ENCODE data around the gene HMCN2.

The HMCN2 gene

GRCh38 chr9:130230631-130231030 lies 34.9 kb upstream of the HMCN2 start:
- Histone ChIP-seq H3K27ac (no peak overlapping the region), H3K4me3 (ENCODE audit: low read depth, low read length) (no peak overlapping the region), H3K79me2 (no peaks in the 10 kb centered on the region), H2AFZ (no peak overlapping the region), H3K9ac (no peak overlapping the region), H3K27me3 (ENCODE audit: control insufficient read depth, insufficient read depth, low read length) (no peaks in the 10 kb centered on the region), H3K9me3 (ENCODE audit: control insufficient read depth, low read length) (peaks cover 2% of the 10 kb centered on the region), H3K4me2 (ENCODE audit: low read length) (no peak overlapping the region), H3K4me1 (no peaks in the 10 kb centered on the region), H3K36me3 (ENCODE audit: control insufficient read depth, insufficient read depth, low read length) (no peaks in the 10 kb centered on the region)
- TF ChIP-seq, protein P1, sequence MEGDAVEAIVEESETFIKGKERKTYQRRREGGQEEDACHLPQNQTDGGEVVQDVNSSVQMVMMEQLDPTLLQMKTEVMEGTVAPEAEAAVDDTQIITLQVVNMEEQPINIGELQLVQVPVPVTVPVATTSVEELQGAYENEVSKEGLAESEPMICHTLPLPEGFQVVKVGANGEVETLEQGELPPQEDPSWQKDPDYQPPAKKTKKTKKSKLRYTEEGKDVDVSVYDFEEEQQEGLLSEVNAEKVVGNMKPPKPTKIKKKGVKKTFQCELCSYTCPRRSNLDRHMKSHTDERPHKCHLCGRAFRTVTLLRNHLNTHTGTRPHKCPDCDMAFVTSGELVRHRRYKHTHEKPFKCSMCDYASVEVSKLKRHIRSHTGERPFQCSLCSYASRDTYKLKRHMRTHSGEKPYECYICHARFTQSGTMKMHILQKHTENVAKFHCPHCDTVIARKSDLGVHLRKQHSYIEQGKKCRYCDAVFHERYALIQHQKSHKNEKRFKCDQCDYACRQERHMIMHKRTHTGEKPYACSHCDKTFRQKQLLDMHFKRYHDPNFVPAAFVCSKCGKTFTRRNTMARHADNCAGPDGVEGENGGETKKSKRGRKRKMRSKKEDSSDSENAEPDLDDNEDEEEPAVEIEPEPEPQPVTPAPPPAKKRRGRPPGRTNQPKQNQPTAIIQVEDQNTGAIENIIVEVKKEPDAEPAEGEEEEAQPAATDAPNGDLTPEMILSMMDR (IDR thresholded peaks at IDR 0.05), result no peak

DNA sequence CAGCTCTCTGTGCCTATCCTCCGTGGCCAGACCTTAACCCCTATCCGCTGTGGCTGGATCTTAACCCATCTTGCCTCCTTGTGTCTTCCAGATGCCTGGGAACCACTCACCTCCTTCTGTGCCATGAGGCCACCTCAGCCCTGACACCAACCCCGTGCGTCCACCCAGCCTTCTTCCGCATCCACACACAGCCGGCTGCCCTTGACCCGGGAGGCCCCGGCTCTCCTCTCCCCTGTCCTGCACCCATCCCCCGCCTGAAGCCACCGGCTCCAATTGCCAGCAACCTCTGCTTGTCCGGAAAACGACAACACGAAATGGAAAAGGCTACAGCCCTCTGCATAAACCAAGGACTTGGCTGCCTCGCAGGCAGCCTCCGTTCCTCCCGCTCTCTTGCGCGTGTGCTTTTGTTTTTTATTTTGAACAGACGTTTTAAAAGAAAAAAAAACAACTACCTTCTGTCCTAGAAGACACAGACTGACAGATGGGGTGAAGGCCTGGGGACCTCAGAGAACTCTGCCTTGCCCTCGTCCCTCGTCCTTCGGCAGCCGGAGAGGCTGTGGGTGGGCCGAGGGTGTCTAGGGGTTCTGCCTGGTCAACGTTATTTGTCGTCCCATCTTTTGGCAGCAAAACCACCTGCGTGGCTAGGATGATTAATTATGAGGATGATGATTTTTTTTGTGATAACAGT lies 32.5 kb upstream of the HMCN2 start:
- H3K36me3 ChIP-seq (ENCODE audit: control insufficient read depth, insufficient read depth, low read length), result no peaks in the 10 kb centered on the region
- TF ChIP-seq, protein P1 (IDR thresholded peaks at IDR 0.05), result no peak
- H2AFZ ChIP-seq, result no peak overlapping the region
- H3K4me1 ChIP-seq, result no peaks in the 10 kb centered on the region
- no peak overlapping the region for H3K27ac ChIP-seq
- H3K9ac ChIP-seq, result no peak overlapping the region
- H3K4me3 ChIP-seq (ENCODE audit: low read depth, low read length), result no peak overlapping the region
- no peaks in the 10 kb centered on the region for H3K27me3 ChIP-seq (ENCODE audit: control insufficient read depth, insufficient read depth, low read length)
- H3K4me2 ChIP-seq (ENCODE audit: low read length), result no peak overlapping the region
- peaks cover 1% of the 10 kb centered on the region for H3K9me3 ChIP-seq (ENCODE audit: control insufficient read depth, low read length)
- no peaks in the 10 kb centered on the region for H3K79me2 ChIP-seq

DNA sequence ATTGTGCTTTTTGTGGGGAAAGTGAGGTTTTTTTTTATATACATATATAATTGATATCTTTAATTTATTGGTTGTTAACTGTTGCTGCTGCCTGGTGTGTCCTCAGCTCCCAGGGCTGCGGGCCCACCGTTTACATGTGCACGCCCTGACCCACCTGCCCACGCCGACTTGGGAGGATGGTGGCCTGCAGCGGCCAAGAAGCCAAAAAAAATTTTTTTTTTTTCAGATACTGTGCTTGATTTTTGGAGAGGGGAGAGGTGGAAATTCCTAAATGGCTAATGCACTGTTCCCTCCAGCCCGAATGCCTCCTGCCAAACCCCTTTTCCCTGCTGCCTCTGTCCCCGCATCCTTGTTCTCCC lies 32.0 kb upstream of the HMCN2 start:
- Histone ChIP-seq H3K4me1 (no peaks in the 10 kb centered on the region), H3K4me3 (ENCODE audit: low read depth, low read length) (no peak overlapping the region), H3K79me2 (no peaks in the 10 kb centered on the region), H3K36me3 (ENCODE audit: control insufficient read depth, insufficient read depth, low read length) (no peaks in the 10 kb centered on the region), H3K4me2 (ENCODE audit: low read length) (no peak overlapping the region), H3K9me3 (ENCODE audit: control insufficient read depth, low read length) (no peaks in the 10 kb centered on the region), H3K9ac (no peak overlapping the region), H3K27me3 (ENCODE audit: control insufficient read depth, insufficient read depth, low read length) (no peaks in the 10 kb centered on the region), H3K27ac (no peak overlapping the region), H2AFZ (no peak overlapping the region)
- TF ChIP-seq, protein P1 (IDR thresholded peaks at IDR 0.05), result no peak

GRCh38 chr9:130234340-130235260 lies 31.0 kb upstream of the HMCN2 start:
- Histone ChIP-seq H3K9ac (no peak overlapping the region), H3K4me3 (ENCODE audit: low read depth, low read length) (no peak overlapping the region), H3K4me1 (no peaks in the 10 kb centered on the region), H3K27ac (no peak overlapping the region), H3K27me3 (ENCODE audit: control insufficient read depth, insufficient read depth, low read length) (no peaks in the 10 kb centered on the region), H3K36me3 (ENCODE audit: control insufficient read depth, insufficient read depth, low read length) (no peaks in the 10 kb centered on the region), H3K4me2 (ENCODE audit: low read length) (no peak overlapping the region), H2AFZ (no peak overlapping the region), H3K9me3 (ENCODE audit: control insufficient read depth, low read length) (no peaks in the 10 kb centered on the region), H3K79me2 (no peaks in the 10 kb centered on the region)
- TF ChIP-seq, protein P1 (IDR thresholded peaks at IDR 0.05), result no peak

Measured in parathyroid adenoma (tissue), 2 donors.